Breast epithelium (tissue), 4 donors: ENCODE results near the gene NDUFAF5. TPM values are rescaled to one million over a fixed set of nuclear protein-coding genes. Genes with fewer than 3 reads are reported as not detected.
"Not testable (repeated sequence)": the region's sequence is repeated elsewhere in the genome, so short reads cannot be mapped to it uniquely, and the experiment has no call there.

ENCODE experiments used
- DNase-seq, 2 donors: peaks; one replicate each; pipeline ENCODE4 v3.0.0-alpha.2; 2019; ENCODE audit warnings: low spot score in 2 of 2
- H3K27ac ChIP-seq, 2 donors: fragments of 200-600 bp; sonication (generic) in 1 of 2; one replicate each; pipeline ENCODE4 v1.5.1; 2016 to 2019; ENCODE audit warnings: mild to moderate bottlenecking in 1 of 2
- H3K27me3 ChIP-seq, 2 donors: fragments of 200-600 bp; sonication (generic) in 1 of 2; one replicate each; pipeline versions ENCODE4 v1.5.1 to v1.6.0; 2017 to 2019; ENCODE audit warnings: control low read depth in 1 of 2, mild to moderate bottlenecking in 1 of 2
- H3K36me3 ChIP-seq: fragments of 200-600 bp; one replicate; pipeline ENCODE4 v1.5.1; 2019
- H3K4me1 ChIP-seq, 2 donors: fragments of 200-600 bp; sonication (generic); one replicate each; pipeline ENCODE4 v1.5.1; 2016 to 2019; ENCODE audit warnings: control low read depth in 1 of 2
- H3K4me3 ChIP-seq, 3 donors: fragments of 200-600 bp; sonication (generic); 1 replicate in 2 of 3; 2 replicates in 1 of 3; pipeline ENCODE4 v1.5.1; 2016 to 2019; ENCODE audit warnings: mild to moderate bottlenecking in 3 of 3, moderate library complexity in 2 of 3
- H3K9me3 ChIP-seq, 2 donors: fragments of 200-600 bp; sonication (generic) in 1 of 2; one replicate each; pipeline ENCODE4 v1.5.1; 2016 to 2019; ENCODE audit warnings: control low read depth in 1 of 2
- CTCF ChIP-seq, 3 donors: fragments of 450-650 bp; IDR thresholded peaks; one replicate each; pipeline ENCODE4 v1.5.1; 2016 to 2017; ENCODE audit warnings: antibody characterized with exemption in 3 of 3, mild to moderate bottlenecking in 3 of 3, moderate library complexity in 3 of 3
- POLR2A ChIP-seq: fragments of 450-650 bp; IDR thresholded peaks from one replicate; pipeline ENCODE4 v1.6.1; 2016; ENCODE audit warnings: antibody characterized with exemption, mild to moderate bottlenecking, moderate library complexity
- POLR2AphosphoS5 ChIP-seq, 3 donors: sonication (generic); formaldehyde crosslinking; IDR thresholded peaks; one replicate each; pipeline ENCODE4 v1.6.1; 2017; ENCODE audit warnings: antibody characterized with exemption in 3 of 3
- intact Hi-C: fragments of 100-400 bp; cut with DNase I; formaldehyde crosslinking; loops from one replicate; pipeline ENCODE4 v1.15.1; 2023; ENCODE audit warnings: low total_unique reads
- total RNA-seq, 3 donors: library from RNA; depleted of rRNA; stranded (reverse); fragments of >200 nt; gene quantifications; one replicate each; pipeline ENCODE4 v1.1.0, GENCODE V29; 2016

Gene NDUFAF5
- total RNA-seq, 3 donors from 2014 or later = 15.7 to 20.5 (median 17.0) TPM

- TF ChIP-seq POLR2A = no peak
- TF ChIP-seq CTCF (IDR thresholded peaks at IDR 0.05) = no peak
- no peak for TF ChIP-seq POLR2AphosphoS5 (IDR thresholded peaks at IDR 0.05)
- no peaks in the 10 kb centered on the region for H3K4me1 ChIP-seq
- H3K27me3 ChIP-seq = no peaks in the 10 kb centered on the region
- no peak overlapping the region for H3K4me3 ChIP-seq
- H3K9me3 ChIP-seq = no peaks in the 10 kb centered on the region
- intact Hi-C loops = no loop called here
- H3K36me3 ChIP-seq = no peaks in the 10 kb centered on the region
- H3K27ac ChIP-seq = no peak overlapping the region
- DNase-seq = no peak
These were observed 29.0 kb upstream of the NDUFAF5 start for GRCh38 chr20:13755809-13756208.

GRCh38 chr20:13756551-13756950, 28.3 kb upstream of the NDUFAF5 start:
- intact Hi-C loops = no loop called here
- Histone ChIP-seq H3K27ac (no peak overlapping the region), H3K36me3 (no peaks in the 10 kb centered on the region), H3K27me3 (no peaks in the 10 kb centered on the region), H3K9me3 (no peaks in the 10 kb centered on the region), H3K4me3 (no peak overlapping the region), H3K4me1 (no peaks in the 10 kb centered on the region)
- DNase-seq = no peak
- no peak for TF ChIP-seq POLR2A
- no peak for TF ChIP-seq CTCF (IDR thresholded peaks at IDR 0.05)
- TF ChIP-seq POLR2AphosphoS5 (IDR thresholded peaks at IDR 0.05) = no peak

GRCh38 chr20:13758884-13759283, 25.9 kb upstream of the NDUFAF5 start:
- H3K4me1 ChIP-seq = no peaks in the 10 kb centered on the region
- H3K4me3 ChIP-seq = no peak overlapping the region
- no peak for DNase-seq
- no peak overlapping the region for H3K27ac ChIP-seq
- intact Hi-C loops = no loop called here
- no peaks in the 10 kb centered on the region for H3K27me3 ChIP-seq
- H3K9me3 ChIP-seq = no peaks in the 10 kb centered on the region
- H3K36me3 ChIP-seq = no peaks in the 10 kb centered on the region
- TF ChIP-seq POLR2AphosphoS5 (IDR thresholded peaks at IDR 0.05) = no peak
- TF ChIP-seq POLR2A = no peak
- no peak for TF ChIP-seq CTCF (IDR thresholded peaks at IDR 0.05)

- H3K4me3 ChIP-seq, H3K9me3 ChIP-seq, H3K4me1 ChIP-seq, H3K27me3 ChIP-seq, DNase-seq, H3K27ac ChIP-seq, H3K36me3 ChIP-seq, intact Hi-C loops: not testable (repeated sequence)
These were observed 24.3 kb upstream of the NDUFAF5 start for GRCh38 chr20:13760451-13760946.

- Histone ChIP-seq H3K4me3 (no peak overlapping the region), H3K4me1 (no peaks in the 10 kb centered on the region), H3K27me3 (no peaks in the 10 kb centered on the region), H3K27ac (no peak overlapping the region), H3K9me3 (peaks cover 0 to 8% of the 10 kb centered on the region in 2 donors), H3K36me3 (peaks cover 3% of the 10 kb centered on the region)
- TF ChIP-seq POLR2A = no peak
- no peak for TF ChIP-seq CTCF (IDR thresholded peaks at IDR 0.05)
- no peak for TF ChIP-seq POLR2AphosphoS5 (IDR thresholded peaks at IDR 0.05)
- no peak for DNase-seq
- intact Hi-C loops = no loop called here
These were observed 19.5 kb upstream of the NDUFAF5 start for GRCh38 chr20:13765299-13765698.

GRCh38 chr20:13765868-13766416, 18.9 kb upstream of the NDUFAF5 start:
- Histone ChIP-seq H3K4me1 (no peaks in the 10 kb centered on the region), H3K9me3 (peaks cover 0 to 8% of the 10 kb centered on the region in 2 donors), H3K4me3 (no peak overlapping the region), H3K36me3 (peaks cover 3% of the 10 kb centered on the region), H3K27ac (no peak overlapping the region), H3K27me3 (no peaks in the 10 kb centered on the region)
- DNase-seq = no peak
- intact Hi-C loops = no loop called here
- TF ChIP-seq POLR2AphosphoS5 (IDR thresholded peaks at IDR 0.05) (no peak), CTCF (IDR thresholded peaks at IDR 0.05) (no peak), POLR2A (no peak)
